SH-SY5Y (cell line): Measurements from ENCODE around the gene CLDN34.

Experiments used
- GATA2 ChIP-seq: IDR thresholded peaks from 2 replicates; pipeline ENCODE4 v1.6.1; 2011; ENCODE audit warnings: mild to moderate bottlenecking, low read depth, low read length
- GATA3 ChIP-seq: IDR thresholded peaks from 2 replicates; pipeline ENCODE4 v1.6.1; 2011; ENCODE audit warnings: low read depth, mild to moderate bottlenecking, low read length, moderate library complexity

CLDN34 gene

DNA sequence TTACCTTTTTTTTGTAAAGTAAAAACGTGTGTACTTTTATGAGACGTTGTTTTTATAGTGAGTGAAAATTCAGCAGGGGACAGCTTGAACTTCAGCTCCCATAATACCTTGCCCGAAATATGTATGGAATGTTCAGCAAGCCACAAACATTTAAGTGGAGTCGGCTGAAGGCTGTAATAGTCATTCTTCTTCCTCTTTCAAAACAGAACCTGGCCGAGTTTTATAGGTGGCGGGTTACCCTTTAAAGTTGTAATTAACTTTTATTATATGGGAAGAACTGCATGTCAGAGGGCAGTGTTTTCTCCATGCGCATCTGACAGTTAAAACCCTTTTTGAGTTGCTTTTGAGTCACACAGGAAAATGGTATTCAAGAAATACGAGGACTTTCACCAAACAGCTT, 50.7 kb downstream of the CLDN34 start:
- TF ChIP-seq GATA2, result no peak
- no peak for TF ChIP-seq GATA3
